GM13977 (cell line): ENCODE measurements around the gene CA5B.
"Not testable (repeated sequence)": the region's sequence is repeated elsewhere in the genome, so short reads cannot be mapped to it uniquely, and the experiment has no call there.

Experiments used
- DNase-seq: peaks from one replicate; pipeline ENCODE4 v3.0.0; 2012; ENCODE audit warnings: low spot score
- in situ Hi-C: fragments of 300-500 bp; cut with MboI; formaldehyde crosslinking; loops from one replicate; pipeline ENCODE4 v1.12.0; 2022; ENCODE audit warnings: low sequenced_read_pairs, low pct_unique_long_range_greater_than_20kb, mixed read lengths, inconsistent platforms; ENCODE audit not compliant: unreplicated experiment
- TF ChIP-seq, protein P1 (sequence below): IDR thresholded peaks from 2 replicates; pipeline ENCODE4 v1.5.1; 2012; ENCODE audit warnings: mild to moderate bottlenecking, control low read depth; ENCODE audit not compliant: insufficient read depth; ENCODE audit errors: extremely low read depth, missing control alignments

The CA5B gene

DNA sequence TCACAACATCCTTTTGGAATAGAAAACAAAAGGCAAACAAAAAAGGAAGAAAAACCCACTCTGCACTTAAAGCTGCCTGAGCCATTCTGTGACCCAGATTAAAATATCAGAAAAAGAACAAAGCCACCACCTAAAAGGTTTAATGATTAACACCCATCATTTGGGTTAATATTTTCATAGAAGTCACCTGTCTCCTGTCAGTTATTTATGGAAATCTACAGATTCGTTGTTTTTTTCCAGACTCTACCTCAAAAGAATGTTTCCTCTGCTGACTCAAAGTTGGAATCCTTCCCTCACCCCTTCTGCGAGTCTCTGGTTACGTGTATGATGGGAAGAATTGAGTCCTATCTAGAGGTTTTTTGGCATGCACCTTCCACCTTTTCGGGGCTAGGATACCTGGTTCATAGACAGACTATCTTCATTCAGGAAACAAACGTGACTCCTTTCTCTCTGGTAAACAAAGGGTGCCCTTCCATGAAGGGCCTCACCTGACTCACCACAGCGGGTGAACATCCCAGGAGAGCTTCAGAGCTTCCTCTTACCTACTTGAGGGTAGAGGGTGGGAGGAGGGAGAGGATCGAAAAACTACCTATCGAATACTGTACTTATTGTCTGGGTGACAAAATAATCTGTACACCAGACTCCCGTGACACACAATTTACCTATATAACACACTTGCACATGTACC lies 19.6 kb upstream of the CA5B start:
- TF ChIP-seq, protein P1, sequence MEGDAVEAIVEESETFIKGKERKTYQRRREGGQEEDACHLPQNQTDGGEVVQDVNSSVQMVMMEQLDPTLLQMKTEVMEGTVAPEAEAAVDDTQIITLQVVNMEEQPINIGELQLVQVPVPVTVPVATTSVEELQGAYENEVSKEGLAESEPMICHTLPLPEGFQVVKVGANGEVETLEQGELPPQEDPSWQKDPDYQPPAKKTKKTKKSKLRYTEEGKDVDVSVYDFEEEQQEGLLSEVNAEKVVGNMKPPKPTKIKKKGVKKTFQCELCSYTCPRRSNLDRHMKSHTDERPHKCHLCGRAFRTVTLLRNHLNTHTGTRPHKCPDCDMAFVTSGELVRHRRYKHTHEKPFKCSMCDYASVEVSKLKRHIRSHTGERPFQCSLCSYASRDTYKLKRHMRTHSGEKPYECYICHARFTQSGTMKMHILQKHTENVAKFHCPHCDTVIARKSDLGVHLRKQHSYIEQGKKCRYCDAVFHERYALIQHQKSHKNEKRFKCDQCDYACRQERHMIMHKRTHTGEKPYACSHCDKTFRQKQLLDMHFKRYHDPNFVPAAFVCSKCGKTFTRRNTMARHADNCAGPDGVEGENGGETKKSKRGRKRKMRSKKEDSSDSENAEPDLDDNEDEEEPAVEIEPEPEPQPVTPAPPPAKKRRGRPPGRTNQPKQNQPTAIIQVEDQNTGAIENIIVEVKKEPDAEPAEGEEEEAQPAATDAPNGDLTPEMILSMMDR: no peak
- no peak for DNase-seq
- in situ Hi-C loops: no loop called here

DNA sequence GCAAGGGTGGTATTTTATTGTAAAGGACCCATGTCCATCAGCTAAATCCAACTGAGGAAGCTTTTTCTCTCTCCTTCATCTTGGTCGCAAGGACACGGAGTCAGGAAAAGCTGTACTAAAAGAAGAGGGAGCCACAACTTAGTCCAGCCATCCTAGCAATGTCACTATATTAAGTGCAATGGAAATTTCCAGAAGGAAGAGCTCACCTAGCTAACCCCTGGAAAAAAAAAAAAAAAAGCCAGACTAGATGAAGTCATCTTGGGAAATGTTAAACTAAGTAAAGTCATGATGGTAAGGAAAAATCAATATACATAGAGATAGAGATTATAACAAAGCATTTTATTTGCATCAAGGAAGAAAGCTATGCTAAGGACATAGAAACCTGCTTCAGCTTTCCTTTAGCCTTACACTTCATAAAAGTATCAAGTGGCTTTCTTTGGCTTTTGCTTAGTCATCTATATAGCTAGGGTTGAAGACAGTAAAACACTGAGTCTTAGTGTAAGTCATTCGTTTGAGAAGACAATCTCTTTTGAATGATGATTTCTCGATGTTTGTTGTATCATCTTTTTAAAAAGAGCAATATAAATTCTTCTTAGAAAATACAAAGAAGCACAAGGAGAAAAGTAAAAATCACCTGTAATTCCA lies 18.6 kb upstream of the CA5B start:
- DNase-seq: no peak
- TF ChIP-seq, protein P1: no peak
- in situ Hi-C loops: no loop called here

GRCh38 chrX:15721911-15722310 lies 16.2 kb upstream of the CA5B start:
- TF ChIP-seq, protein P1: no peak
- in situ Hi-C loops: no loop called here
- no peak for DNase-seq

DNA sequence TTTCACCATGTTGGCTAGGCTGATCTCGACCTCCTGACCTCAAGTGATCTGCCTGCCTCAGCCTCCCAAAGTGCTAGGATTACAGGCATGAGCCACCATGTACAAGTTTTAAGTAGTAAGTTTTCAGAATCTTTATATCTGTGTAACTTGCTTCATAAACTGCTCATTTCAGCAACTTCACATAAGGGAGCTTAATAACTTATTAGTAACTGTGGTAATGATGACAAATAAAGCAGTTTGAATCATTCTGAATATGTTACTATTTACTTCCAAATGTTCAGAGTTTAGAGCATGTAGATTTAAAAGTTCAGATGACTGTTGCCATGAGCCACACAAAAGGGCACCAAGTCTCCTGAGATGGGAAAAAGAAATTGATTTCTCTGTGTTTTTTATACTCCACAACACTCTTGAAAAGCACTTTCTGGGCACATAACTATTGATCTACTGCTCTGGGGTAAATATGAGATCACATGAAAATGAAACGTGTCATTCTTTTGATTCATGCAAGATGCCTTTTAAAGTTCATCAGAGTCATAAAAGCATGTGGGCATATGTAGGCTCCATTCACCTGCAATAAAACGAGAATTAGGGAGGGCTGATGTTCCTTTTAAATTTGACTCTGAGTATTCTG lies 14.1 kb upstream of the CA5B start:
- DNase-seq: no peak
- in situ Hi-C loops: no loop called here
- TF ChIP-seq, protein P1: no peak

GRCh38 chrX:15724911-15725310 lies 13.2 kb upstream of the CA5B start:
- in situ Hi-C loops: no loop called here

GRCh38 chrX:15731368-15731767 lies 6.7 kb upstream of the CA5B start:
- in situ Hi-C loops, DNase-seq: not testable (repeated sequence)

More at GRCh38 chrX:15724911-15725310, 13.2 kb upstream of the CA5B start:
- TF ChIP-seq, protein P1: no peak
- no peak for DNase-seq
